GM19099 (cell line): ENCODE data around the gene COL11A1.

Experiments
- POLR2A ChIP-seq: IDR thresholded peaks from 3 replicates; pipeline ENCODE4 v1.6.1; 2011; ENCODE audit warnings: low read depth; ENCODE audit not compliant: insufficient read length; ENCODE audit errors: extremely low read depth

Gene COL11A1

GRCh38 chr1:102891868-102892625, 216.3 kb downstream of the COL11A1 start:
- TF ChIP-seq POLR2A, result no peak

GRCh38 chr1:102886638-102887037, 221.7 kb downstream of the COL11A1 start:
- TF ChIP-seq POLR2A, result no peak

DNA sequence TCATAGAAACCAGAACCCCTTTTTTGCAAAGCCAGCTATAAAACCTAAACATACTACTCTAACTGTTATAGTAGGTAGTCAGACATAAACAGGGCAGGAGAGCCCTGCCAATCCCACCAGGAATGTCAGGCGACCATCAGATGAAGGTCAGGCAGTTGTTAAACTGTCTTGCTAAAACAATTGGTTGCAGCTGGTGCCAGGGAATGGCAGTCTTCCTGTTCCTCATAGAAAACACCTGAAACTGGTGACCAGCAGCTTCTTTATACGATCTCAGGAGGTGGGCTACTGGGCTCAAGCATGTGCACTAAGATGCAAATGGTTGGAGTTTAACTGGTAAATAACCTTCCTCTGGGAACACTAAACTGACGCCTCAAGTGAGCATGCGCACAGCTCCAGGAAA, 224.1 kb downstream of the COL11A1 start:
- no peak for TF ChIP-seq POLR2A

- TF ChIP-seq POLR2A, result no peak
These were observed 228.8 kb downstream of the COL11A1 start for GRCh38 chr1:102879439-102879993.

- TF ChIP-seq POLR2A, result no peak
These were observed 232.6 kb downstream of the COL11A1 start for GRCh38 chr1:102875756-102876155.

GRCh38 chr1:102872526-102872925, 235.8 kb downstream of the COL11A1 start:
- no peak for TF ChIP-seq POLR2A

GRCh38 chr1:102872097-102872496, 236.2 kb downstream of the COL11A1 start:
- TF ChIP-seq POLR2A, result no peak

DNA sequence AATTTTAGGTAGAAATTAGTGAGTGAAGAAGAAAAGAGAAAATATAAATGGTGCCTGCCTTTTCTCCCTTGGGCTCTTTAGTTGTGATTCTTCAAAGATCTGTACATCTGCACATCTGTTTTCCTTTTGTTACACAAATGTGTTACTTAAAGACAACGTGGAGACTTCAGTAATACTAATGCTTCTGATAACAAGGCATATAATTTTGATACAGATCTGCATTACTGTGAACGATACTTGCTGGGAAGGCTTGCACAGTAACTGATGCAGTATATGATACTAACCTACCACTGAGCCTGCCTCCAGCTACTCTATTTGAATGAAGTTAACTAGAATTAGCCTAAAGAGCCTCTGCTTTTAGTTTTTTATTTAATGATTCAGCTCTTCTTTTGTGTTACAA, 244.6 kb downstream of the COL11A1 start:
- no peak for TF ChIP-seq POLR2A

DNA sequence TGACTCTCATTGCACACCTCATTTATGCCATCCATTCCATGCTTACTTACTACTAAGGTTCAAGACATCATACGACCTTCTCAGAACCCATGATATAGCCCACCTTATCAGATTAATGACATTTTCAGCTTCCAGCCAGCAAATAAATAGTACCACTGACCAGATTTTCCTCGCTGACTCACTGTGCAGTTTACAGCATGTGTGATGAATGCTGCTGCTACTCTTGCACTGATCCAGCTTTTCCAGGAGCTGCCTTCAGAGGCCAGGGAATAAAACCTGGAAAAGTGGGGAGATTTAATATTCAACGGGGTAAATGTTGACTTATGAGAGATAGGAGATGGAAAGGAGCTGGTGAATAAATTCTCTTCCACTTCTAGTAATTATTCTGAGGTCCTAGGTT, 247.1 kb downstream of the COL11A1 start:
- no peak for TF ChIP-seq POLR2A

- TF ChIP-seq POLR2A, result no peak
These were observed 249.6 kb downstream of the COL11A1 start for GRCh38 chr1:102858695-102859094.

GRCh38 chr1:102857251-102857650, 251.1 kb downstream of the COL11A1 start:
- TF ChIP-seq POLR2A, result no peak

DNA sequence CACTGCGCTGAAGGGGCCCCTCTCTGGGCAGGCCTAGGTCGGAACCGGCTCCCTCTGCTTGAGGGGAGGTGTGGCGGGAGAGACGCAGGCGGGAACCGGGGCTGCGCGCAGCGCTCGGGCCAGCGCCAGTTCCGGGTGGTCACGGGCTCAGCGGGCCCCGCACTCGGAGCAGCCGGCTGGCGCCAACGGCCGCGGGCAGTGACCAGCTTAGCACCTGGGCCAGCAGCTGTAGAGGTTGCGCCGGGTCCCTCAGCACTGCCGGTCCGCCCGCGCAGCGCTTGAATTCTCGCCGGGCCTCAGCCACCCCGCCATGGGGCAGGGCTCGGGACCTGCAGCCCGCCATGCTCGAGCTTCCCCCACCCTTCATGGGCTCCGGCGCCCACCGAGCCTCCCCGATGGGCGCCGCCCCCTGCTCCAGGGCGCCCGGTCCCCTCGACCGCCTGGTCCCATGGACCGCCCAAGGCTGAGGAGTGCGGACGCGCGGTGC, 254.6 kb downstream of the COL11A1 start:
- TF ChIP-seq POLR2A, result no peak

DNA sequence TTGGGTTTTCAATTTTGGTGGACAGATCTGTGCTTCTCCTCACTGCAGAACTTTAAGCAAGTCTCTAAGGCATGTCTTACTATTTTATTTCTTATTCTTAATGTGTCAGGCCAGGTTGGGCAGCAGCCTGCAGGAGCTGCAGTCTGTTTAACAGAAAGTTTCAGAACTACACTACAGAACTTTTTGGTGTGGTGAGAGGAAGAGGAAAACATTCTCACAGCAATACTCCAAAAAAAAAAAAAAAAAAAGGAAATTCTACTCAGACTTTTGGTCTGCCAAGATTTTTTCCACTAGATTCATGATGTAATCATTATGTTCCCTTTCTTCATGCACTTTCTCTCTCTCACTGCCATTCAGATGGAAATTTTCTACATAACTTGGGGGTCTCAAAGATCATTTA, 255.2 kb downstream of the COL11A1 start:
- TF ChIP-seq POLR2A, result no peak

- no peak for TF ChIP-seq POLR2A
These were observed 255.7 kb downstream of the COL11A1 start for GRCh38 chr1:102852613-102853012.

GRCh38 chr1:102851616-102852015, 256.7 kb downstream of the COL11A1 start:
- TF ChIP-seq POLR2A, result no peak

- no peak for TF ChIP-seq POLR2A
These were observed 265.7 kb downstream of the COL11A1 start for GRCh38 chr1:102842606-102843005.

DNA sequence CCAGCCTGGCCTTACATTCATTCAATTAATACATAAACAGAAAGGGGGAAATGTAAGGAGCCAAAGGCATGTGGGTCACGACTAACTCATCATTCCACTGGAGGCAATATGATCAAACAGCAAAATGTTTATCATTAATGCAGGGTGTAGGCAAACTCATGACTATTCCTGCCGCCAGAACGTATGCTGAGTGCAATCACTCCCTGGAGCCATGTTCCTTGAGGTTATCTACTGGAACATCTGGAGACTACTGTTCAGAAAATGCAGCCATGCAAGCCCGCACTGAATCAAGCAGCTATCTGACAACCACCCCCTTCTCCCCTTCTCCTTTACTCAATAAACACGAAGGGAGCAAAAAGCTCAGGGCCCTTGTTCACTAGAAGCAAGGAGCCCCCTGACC, 267.6 kb downstream of the COL11A1 start:
- TF ChIP-seq POLR2A, result no peak

DNA sequence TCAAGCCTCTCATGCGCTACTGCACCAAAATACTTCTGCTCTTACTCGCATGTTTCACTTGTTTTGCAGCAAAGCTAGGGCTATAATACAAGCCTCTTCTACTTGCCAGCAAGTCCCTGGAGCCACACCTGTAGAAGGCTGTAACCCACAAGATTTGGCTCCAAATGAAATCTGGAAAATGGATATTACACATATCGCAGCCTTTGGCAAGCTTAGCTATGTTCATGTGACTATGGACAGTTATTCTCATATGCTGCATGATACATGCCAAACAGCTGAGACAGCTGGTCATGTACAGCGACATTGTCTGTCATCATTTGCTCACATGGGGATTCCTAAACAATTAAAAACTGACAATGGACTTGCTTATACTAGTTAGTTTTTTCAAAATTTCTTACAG, 270.3 kb downstream of the COL11A1 start:
- TF ChIP-seq POLR2A, result no peak

- no peak for TF ChIP-seq POLR2A
These were observed 270.8 kb downstream of the COL11A1 start for GRCh38 chr1:102837551-102837950.
